NB4 (cell line): ENCODE measurements around the gene PDK2.

ENCODE experiments used
- CTCF ChIP-seq: IDR thresholded peaks from one replicate; pipeline ENCODE4 v1.5.1; 2012; ENCODE audit warnings: low read depth, low read length
- MAX ChIP-seq: IDR thresholded peaks from 2 replicates; pipeline ENCODE4 v1.6.1; 2011; ENCODE audit warnings: low read depth, low read length
- MYC ChIP-seq: IDR thresholded peaks from 2 replicates; pipeline ENCODE4 v1.6.1; 2011; ENCODE audit warnings: low read depth, low read length
- POLR2A ChIP-seq: IDR thresholded peaks from 2 replicates; pipeline ENCODE4 v1.6.1; 2011; ENCODE audit warnings: mild to moderate bottlenecking; ENCODE audit not compliant: insufficient read length; ENCODE audit errors: extremely low read depth

- TF ChIP-seq POLR2A (no peak), CTCF (no peak), MAX (no peak), MYC (no peak)
Measured at GRCh38 chr17:50048988-50049387, 46.2 kb upstream of the PDK2 start.
